ENCODE data around the gene KLHL12.

KLHL12 gene

GRCh38 chr1:202972046-202972445, 45.0 kb upstream of the KLHL12 start:
- Histone ChIP-seq H4K20me1 (ENCODE audit: control insufficient read depth, insufficient read depth, low read depth, low read length) (no peaks in the 10 kb centered on the region), H3K9me3 (ENCODE audit: control insufficient read depth, insufficient read depth, low read length) (no peaks in the 10 kb centered on the region)

DNA sequence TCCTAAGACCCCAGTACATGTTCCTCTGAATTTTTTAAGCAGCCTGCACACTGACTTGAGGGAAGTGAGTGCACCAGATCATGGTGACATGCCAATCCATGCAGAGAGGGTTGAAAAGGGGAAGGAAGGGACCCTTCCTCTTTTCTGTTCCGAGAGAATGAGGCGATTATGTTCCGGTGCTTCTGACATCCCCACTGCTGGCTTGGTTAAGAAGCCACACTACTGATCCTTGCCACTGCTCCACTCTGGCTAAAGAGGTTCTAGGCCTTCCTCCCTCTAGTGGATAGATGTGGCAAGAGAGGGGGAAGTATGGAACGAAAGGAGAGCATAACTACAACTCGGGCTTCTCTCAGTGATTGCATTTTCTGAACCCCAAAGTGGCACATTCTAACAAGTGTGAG, 41.9 kb upstream of the KLHL12 start:
- Histone ChIP-seq H4K20me1 (ENCODE audit: control insufficient read depth, insufficient read depth, low read depth, low read length) (no peaks in the 10 kb centered on the region), H3K9me3 (ENCODE audit: control insufficient read depth, insufficient read depth, low read length) (no peaks in the 10 kb centered on the region), H3K79me2 (ENCODE audit: control insufficient read depth, low read length) (peaks cover 6% of the 10 kb centered on the region), H3K27me3 (ENCODE audit: control insufficient read depth, low read length) (peaks cover 3% of the 10 kb centered on the region; the same call in 1 of the 2 replicates), H3F3A (ENCODE audit: control insufficient read depth, insufficient read depth) (no peaks in the 10 kb centered on the region; the same call in 1 of the 2 replicates), H3K9me2 (replicated peaks; ENCODE audit: control insufficient read depth, low read length) (no peaks in the 10 kb centered on the region), H3K4me1 (ENCODE audit: control insufficient read depth, low read length) (peaks cover 32% of the 10 kb centered on the region), H3K36me3 (ENCODE audit: control insufficient read depth, low read length) (no peaks in the 10 kb centered on the region), H3K4me2 (ENCODE audit: low read length) (peak overlapping the region; percentile 90), H3K27ac (ENCODE audit: low read depth, low read length) (peak overlapping the region; percentile 78), H3K4me3 (ENCODE audit: low read length) (peak overlapping the region; percentile 76)
- TF ChIP-seq, protein P1, sequence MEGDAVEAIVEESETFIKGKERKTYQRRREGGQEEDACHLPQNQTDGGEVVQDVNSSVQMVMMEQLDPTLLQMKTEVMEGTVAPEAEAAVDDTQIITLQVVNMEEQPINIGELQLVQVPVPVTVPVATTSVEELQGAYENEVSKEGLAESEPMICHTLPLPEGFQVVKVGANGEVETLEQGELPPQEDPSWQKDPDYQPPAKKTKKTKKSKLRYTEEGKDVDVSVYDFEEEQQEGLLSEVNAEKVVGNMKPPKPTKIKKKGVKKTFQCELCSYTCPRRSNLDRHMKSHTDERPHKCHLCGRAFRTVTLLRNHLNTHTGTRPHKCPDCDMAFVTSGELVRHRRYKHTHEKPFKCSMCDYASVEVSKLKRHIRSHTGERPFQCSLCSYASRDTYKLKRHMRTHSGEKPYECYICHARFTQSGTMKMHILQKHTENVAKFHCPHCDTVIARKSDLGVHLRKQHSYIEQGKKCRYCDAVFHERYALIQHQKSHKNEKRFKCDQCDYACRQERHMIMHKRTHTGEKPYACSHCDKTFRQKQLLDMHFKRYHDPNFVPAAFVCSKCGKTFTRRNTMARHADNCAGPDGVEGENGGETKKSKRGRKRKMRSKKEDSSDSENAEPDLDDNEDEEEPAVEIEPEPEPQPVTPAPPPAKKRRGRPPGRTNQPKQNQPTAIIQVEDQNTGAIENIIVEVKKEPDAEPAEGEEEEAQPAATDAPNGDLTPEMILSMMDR (IDR thresholded peaks at IDR 0.05; ENCODE audit: low read depth, low read length, poor library complexity, severe bottlenecking) = peak; percentile 83
- no peak for TF ChIP-seq EZH2phosphoT487 (IDR thresholded peaks at IDR 0.05; ENCODE audit: borderline replicate concordance, low read length)

More at GRCh38 chr1:202972046-202972445, 45.0 kb upstream of the KLHL12 start:
- Histone ChIP-seq H3K27ac (ENCODE audit: low read depth, low read length) (no peak overlapping the region), H3K79me2 (ENCODE audit: control insufficient read depth, low read length) (no peaks in the 10 kb centered on the region), H3K4me2 (ENCODE audit: low read length) (no peak overlapping the region), H3K27me3 (ENCODE audit: control insufficient read depth, low read length) (peaks cover 13% of the 10 kb centered on the region), H3K36me3 (ENCODE audit: control insufficient read depth, low read length) (no peaks in the 10 kb centered on the region), H3K4me3 (ENCODE audit: low read length) (no peak overlapping the region), H3K9me2 (replicated peaks; ENCODE audit: control insufficient read depth, low read length) (no peaks in the 10 kb centered on the region), H3K4me1 (ENCODE audit: control insufficient read depth, low read length) (peaks cover 22% of the 10 kb centered on the region), H3F3A (ENCODE audit: control insufficient read depth, insufficient read depth) (no peaks in the 10 kb centered on the region; the same call in 1 of the 2 replicates)
- TF ChIP-seq, protein P1 (IDR thresholded peaks at IDR 0.05; ENCODE audit: low read depth, low read length, poor library complexity, severe bottlenecking) = no peak
- TF ChIP-seq EZH2phosphoT487 (IDR thresholded peaks at IDR 0.05; ENCODE audit: borderline replicate concordance, low read length) = no peak

GRCh38 chr1:202968351-202968750, 41.3 kb upstream of the KLHL12 start:
- H3K9me2 ChIP-seq (replicated peaks; ENCODE audit: control insufficient read depth, low read length) = no peaks in the 10 kb centered on the region
- H3K4me2 ChIP-seq (ENCODE audit: low read length) = peak overlapping the region; percentile 90
- peaks cover 32% of the 10 kb centered on the region for H3K4me1 ChIP-seq (ENCODE audit: control insufficient read depth, low read length)
- no peaks in the 10 kb centered on the region for H3K9me3 ChIP-seq (ENCODE audit: control insufficient read depth, insufficient read depth, low read length)
- no peaks in the 10 kb centered on the region for H3K36me3 ChIP-seq (ENCODE audit: control insufficient read depth, low read length)
- no peaks in the 10 kb centered on the region; the same call in 1 of the 2 replicates for H3F3A ChIP-seq (ENCODE audit: control insufficient read depth, insufficient read depth)
- peak overlapping the region; percentile 78 for H3K27ac ChIP-seq (ENCODE audit: low read depth, low read length)
- peak overlapping the region; percentile 76 for H3K4me3 ChIP-seq (ENCODE audit: low read length)
- no peaks in the 10 kb centered on the region for H4K20me1 ChIP-seq (ENCODE audit: control insufficient read depth, insufficient read depth, low read depth, low read length)
- H3K27me3 ChIP-seq (ENCODE audit: control insufficient read depth, low read length) = no peaks in the 10 kb centered on the region
- peaks cover 6% of the 10 kb centered on the region for H3K79me2 ChIP-seq (ENCODE audit: control insufficient read depth, low read length)
- TF ChIP-seq, protein P1 (IDR thresholded peaks at IDR 0.05; ENCODE audit: low read depth, low read length, poor library complexity, severe bottlenecking) = no peak
- no peak for TF ChIP-seq EZH2phosphoT487 (IDR thresholded peaks at IDR 0.05; ENCODE audit: borderline replicate concordance, low read length)

All from DOHH2 (cell line).